GM18861 (cell line): ENCODE results near the gene NDUFS7.
"Not testable (repeated sequence)": the region's sequence is repeated elsewhere in the genome, so short reads cannot be mapped to it uniquely, and the experiment has no call there.

Experiments used
- ATAC-seq: cut with Tn5 transposase; IDR thresholded peaks from one replicate; pipeline ENCODE4 v1.9.1; 2021; ENCODE audit not compliant: unreplicated experiment

The NDUFS7 gene

GRCh38 chr19:1416014-1416841, 32.5 kb downstream of the NDUFS7 start:
- ATAC-seq, result no peak

GRCh38 chr19:1417145-1417544, 33.4 kb downstream of the NDUFS7 start:
- ATAC-seq, result no peak

GRCh38 chr19:1417681-1418495, 34.2 kb downstream of the NDUFS7 start:
- no peak for ATAC-seq

DNA sequence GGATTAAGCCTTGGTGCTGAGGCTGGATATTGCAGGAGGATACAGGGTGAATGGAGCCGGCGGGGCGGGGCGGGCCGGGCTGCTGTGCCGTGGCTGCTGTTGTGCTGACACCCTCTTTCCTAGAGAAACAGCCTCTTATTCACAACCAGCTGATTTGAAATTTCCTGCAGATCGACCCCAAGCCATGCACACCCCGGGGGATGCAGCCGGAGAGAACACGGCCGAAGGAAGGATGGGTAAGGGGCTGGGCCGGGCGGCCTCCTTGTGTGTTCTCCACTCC, 34.7 kb downstream of the NDUFS7 start:
- no peak for ATAC-seq

- ATAC-seq, result no peak
Observed at GRCh38 chr19:1418951-1419738, 35.4 kb downstream of the NDUFS7 start.

GRCh38 chr19:1420085-1420484, 36.4 kb downstream of the NDUFS7 start:
- ATAC-seq, result not testable (repeated sequence)

- ATAC-seq, result no peak
Observed at GRCh38 chr19:1420590-1420989, 36.9 kb downstream of the NDUFS7 start.

DNA sequence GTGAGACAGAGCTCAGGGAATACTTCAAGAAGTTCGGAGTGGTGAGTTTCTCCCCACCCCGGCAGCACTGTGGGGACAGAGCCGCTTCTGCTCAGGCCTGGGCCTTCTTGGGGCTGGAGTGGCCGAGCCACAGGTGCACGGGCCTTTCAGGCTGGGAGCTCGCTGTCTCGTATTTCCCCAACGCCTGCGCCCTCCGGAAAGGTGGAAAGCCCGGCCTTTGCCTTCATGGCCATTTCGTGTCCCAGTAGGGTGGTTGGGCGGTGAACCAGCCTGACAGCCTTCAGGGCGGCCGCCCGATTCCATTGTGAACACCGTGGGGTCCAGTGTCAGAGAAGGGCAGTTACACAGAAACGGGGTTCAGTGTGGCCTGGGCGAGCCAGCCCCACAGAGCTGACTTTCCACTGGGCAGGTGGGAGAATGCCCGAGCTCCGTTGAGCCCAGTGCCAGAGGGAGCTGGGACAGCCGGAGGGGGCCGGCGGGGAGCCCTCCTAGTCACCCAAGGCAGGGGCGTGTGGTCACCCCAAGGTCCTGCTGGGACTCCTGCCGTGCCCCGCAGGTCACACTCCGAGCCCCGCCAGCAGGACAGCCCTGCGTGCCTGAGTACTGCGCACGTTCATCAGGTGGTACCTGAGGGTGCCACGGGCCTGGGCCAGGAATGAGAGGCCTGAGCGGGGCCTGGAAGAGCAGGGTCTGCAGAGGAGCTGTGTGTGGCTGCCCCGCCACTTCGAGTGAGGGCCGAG, 37.7 kb downstream of the NDUFS7 start:
- ATAC-seq, result no peak

- ATAC-seq, result no peak
Observed at GRCh38 chr19:1421958-1422305, 38.2 kb downstream of the NDUFS7 start.

- ATAC-seq, result no peak
Observed at GRCh38 chr19:1422360-1422759, 38.7 kb downstream of the NDUFS7 start.

- no peak for ATAC-seq
Observed at GRCh38 chr19:1422943-1423342, 39.2 kb downstream of the NDUFS7 start.

- no peak for ATAC-seq
Observed at GRCh38 chr19:1423436-1424191, 39.9 kb downstream of the NDUFS7 start.

DNA sequence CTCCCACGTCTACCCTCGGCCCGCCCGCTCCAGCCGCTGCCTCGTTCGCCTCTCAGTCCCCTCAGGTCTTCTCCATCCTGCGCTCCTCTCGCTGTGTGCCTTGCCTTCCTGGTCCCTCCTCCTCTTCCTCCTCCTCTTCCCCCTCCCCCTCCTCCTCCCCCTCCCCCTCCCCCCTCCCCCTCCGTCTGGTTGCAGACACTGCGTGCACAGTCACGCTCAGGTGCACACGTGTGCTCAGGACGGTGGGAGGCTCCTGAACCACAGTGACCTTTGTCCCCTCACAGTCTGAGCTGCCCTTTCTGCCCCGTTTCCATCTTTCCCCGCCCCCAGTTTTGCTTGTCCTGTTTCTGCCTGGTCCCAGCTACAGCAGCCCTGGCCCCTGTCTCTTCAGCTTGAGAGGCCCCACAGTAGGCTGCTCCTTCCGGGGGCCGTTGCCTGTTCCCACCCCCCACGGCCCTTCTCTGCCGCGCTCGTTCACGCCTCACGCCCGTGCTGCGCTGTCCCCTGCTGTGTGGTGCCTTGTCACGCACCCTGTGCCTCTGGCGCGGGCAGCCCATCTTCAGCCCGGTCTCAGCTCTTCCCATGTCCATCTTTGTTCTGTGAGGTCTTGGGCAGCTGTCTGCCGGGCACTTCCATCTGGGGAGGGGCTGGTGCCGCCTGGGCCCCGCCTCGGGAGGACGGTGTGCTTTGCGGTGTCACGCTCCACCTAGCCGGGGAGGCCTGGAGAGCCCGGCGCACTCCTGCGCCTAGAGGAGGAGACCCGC, 40.7 kb downstream of the NDUFS7 start:
- no peak for ATAC-seq

DNA sequence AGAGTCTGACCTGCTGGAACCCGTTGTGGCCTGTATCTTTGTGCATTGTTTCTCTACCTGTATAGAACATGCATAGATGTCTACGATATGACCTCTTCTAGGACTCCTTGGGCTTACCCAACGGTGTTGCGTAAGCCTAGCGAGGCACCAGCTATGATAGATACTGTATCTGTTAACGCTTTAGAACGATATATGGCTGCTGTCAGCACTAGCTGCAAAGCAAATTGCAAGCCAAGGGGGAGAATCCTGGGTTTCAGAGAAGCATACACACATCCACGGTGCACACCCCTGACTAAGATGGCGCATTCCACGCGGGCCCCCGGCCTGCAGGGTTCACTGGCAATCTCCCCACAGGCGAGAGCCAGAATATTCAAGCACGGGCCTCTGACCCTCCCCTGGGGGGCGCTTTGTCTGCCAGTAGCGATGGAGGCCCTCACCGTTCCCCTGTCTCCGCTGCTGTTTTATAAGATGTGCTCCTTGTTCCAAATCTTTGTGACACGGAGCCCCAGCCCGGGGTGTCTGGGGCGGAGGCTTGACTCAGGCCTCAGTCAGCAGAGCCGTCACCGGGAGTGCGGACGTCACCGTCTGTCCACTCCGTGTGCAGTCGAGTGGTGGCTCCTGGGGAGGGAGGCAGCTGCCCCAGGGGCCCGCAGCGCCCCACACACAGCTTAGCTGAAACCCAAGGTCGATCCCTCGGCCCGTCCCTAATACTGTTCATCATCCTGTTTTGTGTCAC, 41.6 kb downstream of the NDUFS7 start:
- ATAC-seq, result no peak

DNA sequence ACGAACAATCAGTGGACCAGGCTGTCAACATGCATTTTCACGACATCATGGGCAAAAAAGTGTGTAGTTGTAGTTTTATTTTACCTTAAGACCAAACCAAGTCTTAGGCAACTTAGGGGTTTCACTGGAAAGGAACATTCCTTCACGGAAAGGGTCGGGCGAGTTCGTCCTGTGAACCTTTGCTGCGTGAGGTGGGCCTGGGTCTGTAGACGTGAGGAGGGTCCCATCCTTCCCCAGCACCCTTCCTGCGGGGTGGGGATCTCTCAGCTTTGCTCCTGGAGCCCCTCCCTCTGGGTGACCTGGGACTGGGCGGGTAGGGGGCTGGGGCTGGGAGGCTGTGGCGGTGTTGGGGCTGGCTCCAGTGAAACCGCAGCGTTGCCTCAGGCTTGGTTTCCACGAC, 42.2 kb downstream of the NDUFS7 start:
- no peak for ATAC-seq

DNA sequence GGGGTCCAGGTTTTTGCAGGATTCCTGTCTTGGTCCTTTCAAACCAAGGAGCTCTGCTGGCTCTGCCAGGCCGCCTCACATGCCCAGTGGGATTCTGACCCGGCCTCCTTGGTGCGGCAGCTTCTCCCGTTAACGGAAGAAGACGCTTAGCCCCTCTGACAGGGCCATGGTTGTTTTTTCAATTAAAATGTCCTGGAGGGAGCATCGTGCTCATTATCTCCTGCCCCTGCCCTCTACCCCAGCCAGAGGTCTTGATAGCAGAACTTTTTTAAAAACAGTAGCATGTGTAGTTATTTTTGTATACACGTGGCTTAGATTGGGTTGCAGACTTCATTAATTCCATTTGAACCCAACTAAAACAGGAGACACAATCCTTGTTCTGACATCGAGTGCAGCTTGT, 43.0 kb downstream of the NDUFS7 start:
- ATAC-seq, result no peak

DNA sequence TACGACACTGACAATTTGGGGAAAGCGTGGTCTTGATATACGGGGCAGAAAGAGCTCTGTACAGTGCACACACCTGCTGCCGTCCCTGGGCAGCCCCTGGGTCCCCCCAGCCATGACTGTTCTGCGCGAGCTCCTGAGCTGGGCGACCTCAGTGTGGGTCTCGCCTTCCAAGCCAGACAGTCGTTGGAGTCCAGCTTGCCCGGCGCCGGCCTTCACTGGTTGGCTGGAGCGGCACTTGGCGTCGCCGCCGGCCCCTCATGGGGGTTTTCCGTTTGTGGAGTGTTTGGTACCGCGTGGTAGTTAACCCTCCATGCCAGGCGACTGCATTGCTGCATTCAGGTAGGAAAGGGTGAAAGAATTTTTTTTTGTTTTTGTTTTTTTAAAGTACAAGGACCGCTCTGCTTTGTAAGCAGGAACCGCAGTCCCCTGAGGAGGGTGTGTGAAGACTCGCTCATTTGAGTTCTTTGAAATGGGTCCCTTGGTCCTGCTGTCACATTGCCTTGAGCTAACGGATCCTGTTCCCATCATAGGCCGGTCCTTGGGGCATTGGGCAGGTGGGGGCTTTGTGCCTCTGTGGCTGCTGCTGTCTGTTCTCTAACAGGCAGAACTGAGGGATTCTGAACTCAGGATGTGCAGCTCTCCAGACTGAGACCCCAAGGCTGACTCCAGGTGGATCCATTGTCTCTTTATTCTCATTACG, 43.7 kb downstream of the NDUFS7 start:
- no peak for ATAC-seq

GRCh38 chr19:1428738-1429391, 45.2 kb downstream of the NDUFS7 start:
- ATAC-seq, result no peak
